Stimulated activated CD8-positive, alpha-beta memory T cell treated with anti-CD3 and anti-CD28 coated beads, Interleukin-7, amount 100 ng/mL, for 1 hour (primary cell): Measurements from ENCODE around the gene TGOLN2.
A peak's percentile ranks its signal among the peaks of the same experiment; 100 is the strongest.
"Not testable (repeated sequence)": the region's sequence is repeated elsewhere in the genome, so short reads cannot be mapped to it uniquely, and the experiment has no call there.

ENCODE experiments used
- DNase-seq, 2 donors: peaks; one replicate each; pipeline ENCODE4 v3.0.0-alpha.2; 2020; ENCODE audit warnings: low read depth in 2 of 2

The TGOLN2 gene

DNA sequence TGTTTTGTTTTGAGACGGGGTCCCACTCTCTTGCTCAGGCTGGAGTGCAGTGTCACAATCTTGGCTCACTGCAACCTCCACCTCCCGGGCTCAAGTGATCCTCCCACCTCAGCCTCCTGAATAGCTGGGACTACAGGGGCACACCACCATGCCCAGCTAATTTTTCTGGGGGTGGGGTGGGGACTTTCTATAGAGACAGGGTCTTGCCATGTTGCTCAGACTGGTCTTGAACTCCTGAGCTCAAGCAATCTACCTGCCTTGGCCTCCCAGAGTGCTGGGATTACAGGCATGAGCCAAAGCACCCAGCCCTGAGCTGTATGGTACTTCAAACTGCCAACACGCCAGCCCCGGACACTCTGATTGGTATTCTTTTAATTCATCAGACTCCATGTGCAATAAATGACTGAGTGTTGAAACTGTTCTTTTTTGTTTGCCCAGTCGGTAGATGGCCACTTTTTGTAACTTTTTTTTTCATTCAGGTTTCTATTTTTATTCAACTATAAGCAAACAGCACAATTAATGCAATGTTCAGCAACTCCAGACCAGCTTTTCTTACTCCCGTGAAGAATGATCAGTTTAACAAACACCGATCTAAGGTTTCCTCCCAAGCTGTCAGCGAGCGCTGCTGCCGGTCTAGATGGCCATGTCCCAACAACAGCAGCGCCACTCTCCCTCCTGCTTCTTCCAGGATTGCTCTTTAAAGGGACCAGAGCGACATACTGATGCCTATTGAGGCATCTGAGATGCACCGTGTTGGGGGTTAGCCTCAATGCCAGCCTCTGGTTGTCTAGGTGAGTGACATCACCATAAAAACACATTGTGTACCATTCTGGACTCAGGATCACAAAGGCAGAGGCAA, 12.5 kb upstream of the TGOLN2 start:
- no peak for DNase-seq

DNA sequence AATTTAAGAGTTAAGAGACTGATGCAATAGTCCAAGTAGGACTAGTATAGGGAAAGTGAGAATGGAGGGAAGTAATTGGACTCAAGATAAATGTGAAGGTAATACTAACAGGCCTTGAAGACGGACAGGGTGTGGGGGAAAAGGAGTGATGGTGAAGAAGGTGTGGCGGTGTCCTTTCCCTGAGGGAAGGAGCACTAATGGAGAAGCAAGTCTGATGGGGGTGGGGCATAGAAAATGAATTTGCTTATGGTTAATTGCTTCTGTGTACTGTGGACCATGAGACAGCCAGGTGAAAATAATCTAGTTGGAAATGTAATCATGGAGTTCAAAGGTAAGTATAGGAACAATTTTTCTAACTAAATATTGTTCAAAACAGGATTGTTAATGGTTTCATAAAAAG, 7.1 kb upstream of the TGOLN2 start:
- no peak for DNase-seq

DNA sequence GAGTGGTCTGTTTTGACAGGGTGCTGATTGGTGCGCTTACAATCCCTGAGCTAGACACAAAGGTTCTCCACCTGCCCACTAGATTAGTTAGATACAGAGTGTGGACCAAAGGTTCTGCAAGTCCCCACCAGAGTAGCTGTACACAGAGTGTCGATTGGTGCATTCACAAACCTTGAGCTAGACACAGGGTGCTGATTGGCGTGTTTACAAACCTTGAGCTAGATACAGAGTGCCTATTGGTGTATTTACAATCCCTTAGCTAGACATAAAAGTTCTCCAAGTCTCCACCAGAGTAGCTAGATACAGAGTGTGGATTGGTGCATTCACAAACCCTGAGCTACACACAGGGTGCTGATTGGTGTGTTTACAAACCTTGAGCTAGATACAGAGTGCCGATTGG, 6.1 kb upstream of the TGOLN2 start:
- DNase-seq = not testable (repeated sequence)

DNA sequence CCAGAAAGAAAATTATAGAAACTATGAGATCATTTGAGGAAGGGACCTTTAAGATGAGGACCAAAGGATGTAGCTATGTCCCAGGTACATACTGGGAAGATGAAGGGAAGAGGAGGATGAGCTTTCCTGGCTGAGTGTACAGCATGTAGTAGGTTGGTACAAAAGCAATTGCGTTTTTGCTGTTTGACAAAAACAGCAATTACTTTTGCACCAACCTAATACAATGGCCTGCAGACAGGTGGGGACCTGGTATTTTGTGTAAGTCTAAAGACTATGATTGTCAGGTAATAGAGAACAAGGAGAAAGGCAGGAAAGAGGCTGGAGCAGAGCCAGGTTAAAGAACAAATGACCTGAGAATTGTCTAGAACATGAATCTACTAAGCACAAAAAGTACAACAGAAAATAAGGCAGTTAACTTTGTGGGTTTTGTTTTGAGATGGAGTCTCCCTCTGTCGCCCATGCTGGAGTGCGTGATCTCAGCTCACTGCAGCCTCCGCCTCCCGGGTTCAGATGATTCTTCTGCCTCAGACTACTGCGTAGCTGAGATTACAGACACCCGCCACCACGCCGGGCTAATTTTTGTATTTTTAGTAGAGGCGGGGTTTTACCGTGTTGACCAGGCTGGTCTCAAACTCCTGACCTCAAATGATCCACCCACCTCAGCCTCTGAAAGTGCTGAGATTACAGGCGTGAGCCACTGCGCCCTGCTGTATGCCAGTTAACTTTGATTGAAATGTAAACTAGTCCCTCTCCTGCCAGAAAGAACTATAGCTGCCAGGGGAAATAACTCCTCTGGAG, 3.2 kb upstream of the TGOLN2 start:
- DNase-seq = no peak

DNA sequence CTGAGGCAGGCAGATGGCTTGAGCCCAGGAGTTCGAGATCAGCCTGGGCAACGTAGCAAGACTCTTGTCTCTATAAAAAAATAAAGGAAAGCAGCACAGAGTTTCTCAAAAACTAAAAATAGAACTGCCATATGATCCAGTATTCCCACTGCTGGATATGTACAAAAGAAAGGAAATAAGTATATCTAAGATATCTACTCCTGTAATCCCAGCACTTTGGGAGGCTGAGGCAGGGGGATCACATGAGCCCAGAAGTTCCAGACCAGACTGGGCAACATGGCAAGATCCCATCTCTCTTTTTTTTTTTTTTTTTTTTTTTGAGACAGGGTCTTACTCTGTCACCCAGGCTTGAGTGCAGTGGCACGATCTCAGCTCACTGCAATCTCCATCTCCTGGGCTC, 1.9 kb upstream of the TGOLN2 start:
- DNase-seq = not testable (repeated sequence)

DNA sequence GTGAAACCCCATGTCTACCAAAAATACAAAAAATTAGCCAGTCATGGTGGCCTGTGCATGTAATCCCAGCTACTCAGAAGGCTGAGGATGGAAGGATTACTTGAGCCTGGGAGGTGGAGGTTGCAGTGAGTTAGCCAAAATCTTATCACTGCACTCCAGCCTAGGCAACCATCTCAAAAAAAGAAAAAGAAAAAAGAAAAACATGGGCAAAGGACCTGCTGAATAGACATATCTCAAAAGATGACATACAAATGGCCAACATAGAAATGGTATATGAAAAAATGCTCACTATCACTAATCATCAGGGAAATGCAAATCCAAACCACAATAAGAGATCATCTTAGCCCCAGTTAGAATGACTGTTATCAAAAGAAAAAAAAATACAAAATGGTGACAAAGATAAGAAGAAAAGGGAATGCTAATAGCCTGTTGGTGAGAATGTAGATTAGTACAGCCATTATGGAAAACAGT, 1.4 kb upstream of the TGOLN2 start:
- no peak for DNase-seq

DNA sequence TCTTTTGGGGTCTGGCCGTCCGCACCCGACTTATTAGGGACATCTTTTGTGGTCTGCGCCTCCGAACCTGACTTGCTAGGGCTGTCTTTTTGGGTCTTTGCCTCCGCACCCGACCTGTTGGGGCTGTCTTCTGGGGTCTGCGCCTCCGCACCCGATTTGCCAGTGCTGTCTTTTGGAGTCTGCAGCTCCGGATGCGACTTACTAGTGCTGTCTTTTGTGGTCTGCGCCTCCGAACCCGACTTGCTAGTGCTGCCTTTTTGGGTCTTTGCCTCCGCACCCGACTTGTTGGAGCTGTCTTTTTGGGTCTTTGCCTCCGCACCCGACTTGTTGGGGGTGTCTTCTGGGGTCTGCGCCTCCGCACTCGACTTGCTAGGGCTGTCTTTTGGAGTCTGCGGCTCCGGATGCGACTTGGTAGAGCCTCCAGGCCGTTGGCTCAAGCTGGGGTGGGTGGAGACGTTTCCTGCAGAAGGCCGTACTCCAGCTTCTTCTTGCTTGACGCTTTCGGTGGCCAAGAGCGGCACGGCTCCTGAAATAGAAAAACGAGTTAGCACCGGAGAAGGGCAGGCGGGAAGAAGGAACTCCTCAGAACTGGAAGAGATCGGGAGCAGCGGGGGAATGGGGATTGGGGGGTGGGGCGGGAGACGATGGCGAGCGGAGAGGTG, 498 bp downstream of the TGOLN2 start:
- DNase-seq = peak; percentile 25

DNA sequence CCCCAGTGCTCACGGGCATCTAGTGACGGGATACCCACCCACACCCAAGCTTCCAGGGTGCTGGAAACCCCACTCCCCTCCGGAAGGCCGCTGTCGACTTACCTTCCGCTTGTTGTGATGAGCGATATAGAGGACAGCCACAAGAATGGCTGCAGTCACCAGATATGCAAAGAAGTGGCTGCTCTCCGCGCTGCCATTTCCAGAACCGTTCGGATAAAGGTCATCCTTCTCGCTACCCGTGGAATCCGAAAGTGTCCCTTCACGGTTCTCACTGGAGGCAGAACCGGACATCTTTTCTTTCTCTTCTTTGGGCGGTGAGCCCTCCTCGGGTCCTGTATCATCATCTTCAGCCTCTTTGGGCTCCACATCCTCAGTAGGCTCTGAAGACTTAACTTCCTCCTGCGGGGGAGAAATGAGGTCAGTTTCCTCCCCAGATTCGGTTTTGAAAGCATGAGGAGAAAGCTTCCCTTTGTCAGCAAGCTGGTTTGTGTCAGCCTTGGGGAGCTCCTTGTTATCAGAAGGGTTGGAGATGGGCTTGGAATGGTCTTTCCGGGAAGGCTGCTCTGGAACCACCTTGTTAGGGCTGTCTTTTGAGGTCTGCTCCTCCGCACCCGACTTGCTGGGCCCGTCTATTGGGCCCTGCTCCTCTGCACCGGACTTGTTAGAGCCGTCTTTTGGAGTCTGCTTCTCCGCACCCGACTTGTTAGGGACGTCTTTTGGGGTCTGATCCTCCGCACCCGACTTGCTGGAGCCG, 1.2 kb downstream of the TGOLN2 start:
- DNase-seq = no peak

DNA sequence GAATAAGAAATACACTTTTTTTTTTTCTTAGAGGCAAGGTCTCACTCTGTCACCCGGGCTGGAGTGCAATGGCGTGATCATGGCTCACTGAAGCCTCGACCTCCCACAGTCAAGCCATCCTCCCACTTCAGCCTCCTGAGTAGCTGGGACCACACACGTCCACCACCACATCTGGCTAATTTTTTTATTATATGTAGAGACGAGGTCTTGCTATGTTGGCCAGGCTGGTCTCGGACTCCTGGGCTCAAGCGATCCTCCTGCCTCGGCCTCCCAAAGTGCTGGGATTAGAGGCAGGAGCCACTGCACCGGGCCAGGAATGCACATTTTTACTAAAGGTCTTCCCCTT, 2.4 kb downstream of the TGOLN2 start:
- no peak for DNase-seq

DNA sequence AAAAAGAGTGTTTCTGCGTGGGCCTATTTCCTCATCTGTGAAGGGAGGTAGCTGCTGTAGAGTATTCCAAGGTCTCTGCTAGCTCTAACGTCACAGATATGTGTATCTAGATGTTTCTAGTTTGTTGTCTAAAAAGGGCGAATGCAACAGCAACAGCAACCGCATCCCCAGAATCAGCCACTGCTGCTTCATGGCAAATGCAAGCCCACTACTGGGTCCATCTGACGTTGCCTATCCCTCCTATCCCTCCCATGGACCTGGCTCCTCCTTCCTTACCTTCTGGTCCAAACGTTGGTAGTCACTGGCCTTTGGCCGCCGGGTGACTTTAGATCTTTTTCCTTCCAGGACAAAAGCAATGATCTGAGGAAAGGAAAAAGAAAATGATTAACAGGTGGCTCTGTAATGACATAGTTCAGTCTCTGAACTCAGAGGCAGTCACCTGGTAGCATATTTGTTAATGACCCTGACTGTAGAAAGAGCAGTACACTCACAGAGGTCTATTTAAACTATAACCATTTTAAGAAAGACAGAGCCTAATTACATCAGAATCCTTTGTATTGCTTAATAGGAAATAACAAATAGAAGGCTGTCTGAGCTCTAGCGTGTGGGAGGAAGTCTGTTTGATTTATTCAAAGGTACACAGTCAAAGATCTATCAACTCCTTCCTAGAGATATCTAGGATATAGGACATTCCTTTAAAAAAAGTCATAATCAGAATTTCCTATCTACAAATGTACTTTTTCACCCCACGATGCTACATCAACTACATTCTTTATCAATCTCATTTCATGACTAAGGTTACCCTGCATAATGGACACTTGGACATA, 2.9 kb downstream of the TGOLN2 start:
- DNase-seq = no peak

DNA sequence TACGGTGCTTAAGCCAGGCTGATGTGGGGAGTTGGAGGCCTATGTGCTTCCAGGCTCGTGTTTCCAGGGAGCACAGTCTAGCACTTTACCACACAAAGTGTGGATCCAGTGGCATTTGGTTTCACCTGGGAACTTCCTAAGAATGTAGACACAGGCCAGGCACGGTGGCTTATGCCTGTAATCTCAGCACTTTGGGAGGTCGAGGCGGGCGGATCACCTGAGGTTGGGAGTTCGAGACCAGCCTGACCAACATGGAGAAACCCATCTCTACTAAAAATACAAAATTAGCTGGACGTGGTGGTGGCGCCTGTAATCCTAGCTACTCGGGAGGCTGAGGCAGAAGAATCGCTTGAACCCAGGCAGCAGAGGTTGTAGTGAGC, 3.8 kb downstream of the TGOLN2 start:
- not testable (repeated sequence) for DNase-seq

DNA sequence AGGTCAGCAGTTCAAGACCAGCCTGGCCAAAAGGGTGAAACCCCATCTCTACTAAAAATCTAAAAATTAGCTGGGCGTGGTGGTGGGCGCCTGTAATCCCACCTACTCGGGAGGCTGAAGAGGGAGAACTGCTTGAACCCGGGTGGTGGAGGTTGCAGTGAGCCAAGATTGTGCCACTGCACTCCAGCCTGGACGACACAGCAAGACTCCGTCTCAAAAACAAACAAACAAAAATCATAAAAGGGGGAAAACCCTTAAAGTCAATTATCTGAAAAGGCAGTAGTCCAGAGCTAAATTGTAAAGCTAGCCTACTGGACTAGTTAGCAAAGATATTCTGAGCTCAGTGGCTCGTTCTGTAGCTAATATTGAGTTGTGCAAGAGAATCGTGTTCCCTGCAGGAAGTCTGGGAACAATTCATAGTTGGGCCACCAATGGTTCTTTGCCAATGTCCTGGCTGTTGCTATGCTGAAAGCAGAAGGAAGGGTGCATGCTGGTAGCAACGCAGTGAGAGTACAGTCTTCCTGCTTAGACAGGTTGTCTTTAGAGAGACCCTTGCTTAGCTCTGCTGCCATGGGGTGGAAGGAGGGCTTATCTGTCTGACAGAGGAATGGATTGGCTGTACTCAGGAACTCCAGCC, 4.3 kb downstream of the TGOLN2 start:
- DNase-seq = no peak

DNA sequence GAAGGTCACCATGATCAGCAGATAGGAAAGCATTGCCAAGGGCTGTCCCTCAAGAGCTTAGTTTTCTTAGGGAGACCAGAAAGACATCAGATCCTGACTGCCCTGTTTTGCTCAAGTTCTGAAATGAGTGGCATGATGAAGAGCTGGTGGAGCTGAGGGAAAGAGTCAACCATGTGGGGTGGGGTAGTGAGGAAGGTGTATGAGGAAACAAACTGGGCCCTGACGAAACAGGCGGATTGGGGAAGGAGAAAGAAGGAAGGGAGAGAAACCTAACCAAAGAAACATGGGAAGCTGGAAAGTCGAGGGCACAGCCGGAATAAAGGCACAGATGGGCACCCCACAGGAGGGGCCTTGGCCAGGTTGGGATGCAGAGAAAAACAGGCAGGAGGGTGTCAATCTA, 8.0 kb downstream of the TGOLN2 start:
- DNase-seq = no peak

DNA sequence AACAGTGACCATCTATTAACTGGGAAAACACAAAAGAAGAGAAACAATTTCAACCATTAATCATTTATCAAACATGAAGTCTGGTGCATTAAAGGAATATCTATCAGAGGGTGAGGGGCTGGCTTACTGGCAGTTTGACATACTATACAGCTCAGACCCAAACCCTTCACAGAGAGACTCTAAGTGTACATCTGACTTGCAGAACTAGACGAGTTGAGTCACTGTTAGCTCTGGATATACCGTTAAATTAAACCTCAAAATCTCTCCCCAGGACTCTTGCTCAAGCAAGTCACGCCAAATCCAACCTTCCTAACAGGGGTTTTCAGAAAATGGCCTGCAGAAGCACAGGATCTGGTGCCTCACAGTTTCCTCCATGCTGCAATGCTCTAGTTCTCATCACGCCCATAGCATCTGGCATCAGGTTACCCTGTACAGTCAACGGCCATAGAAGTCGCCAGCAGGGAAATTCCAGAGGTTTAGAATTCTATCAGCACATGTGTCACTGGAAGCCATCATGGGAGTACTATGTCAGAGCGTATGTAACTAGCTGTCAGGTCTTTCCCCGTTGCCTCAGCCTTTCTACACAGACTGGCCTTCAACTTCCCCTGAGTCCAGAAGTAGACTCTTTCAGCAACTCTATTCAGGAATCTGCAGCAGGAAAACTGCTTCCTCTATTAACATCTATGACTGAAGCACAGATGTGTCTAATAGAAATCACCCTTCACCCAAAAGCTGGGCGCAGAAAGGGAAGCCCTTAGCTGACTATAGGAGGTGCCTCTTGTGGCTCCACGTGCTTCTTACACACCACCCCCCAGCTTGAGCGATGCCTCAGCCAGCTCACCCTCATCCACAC, 9.3 kb downstream of the TGOLN2 start:
- DNase-seq = no peak

DNA sequence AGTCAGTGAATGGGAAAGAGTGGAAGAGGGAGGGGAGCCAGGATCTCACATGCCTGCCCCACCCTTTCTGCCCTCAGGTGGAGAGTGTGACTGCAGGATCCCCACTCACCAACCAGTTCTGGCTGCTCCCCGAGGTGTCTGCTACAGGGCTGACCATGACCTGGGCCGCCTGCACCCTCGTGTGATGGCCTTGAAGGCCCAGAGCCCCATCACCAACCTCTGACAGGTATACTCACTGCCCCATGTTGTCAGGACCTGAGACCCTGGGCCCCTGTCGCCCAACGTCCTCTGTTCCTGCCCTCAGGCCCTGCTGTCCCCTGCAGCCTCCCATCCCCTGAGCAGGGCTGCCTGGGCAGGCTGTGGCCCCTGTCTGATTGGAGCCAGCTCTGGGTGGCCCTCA, 11.9 kb downstream of the TGOLN2 start:
- DNase-seq = not testable (repeated sequence)

DNA sequence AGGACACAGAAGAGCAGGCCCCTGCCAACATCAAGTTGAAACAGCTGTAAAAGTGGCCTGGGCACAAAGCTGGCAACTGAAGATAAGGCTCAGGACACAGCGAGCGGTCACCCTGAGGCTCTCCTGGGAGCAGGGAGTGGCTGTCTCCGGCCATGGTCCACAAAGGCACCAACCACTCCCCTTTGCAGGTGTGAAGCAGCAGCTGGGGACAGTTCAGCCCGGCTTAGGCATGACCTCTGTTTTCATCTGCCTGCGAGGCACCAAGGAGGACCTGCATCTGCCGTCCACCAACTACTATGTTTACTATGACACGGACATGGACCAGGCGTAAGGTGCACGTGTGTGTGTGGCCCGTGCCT, 12.9 kb downstream of the TGOLN2 start:
- no peak for DNase-seq

DNA sequence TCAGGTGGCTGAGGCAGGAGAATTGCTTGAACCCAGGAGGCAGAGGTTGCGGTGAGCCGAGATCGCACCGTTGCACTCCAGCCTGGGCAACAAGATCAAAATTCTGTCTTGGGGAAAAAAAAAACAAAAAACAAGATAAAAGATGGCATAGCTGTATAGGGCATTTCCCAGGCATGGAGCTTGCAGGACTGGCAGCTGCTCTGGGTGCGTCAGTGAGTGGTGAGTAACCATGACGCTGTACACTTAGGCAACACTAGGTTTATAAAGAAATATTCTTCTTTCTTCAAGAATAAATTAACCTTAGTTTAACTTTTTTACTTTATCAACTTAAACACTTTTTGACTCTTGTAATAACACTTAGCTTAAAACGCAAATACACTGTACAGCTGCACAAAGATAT, 15.4 kb downstream of the TGOLN2 start:
- no peak for DNase-seq

DNA sequence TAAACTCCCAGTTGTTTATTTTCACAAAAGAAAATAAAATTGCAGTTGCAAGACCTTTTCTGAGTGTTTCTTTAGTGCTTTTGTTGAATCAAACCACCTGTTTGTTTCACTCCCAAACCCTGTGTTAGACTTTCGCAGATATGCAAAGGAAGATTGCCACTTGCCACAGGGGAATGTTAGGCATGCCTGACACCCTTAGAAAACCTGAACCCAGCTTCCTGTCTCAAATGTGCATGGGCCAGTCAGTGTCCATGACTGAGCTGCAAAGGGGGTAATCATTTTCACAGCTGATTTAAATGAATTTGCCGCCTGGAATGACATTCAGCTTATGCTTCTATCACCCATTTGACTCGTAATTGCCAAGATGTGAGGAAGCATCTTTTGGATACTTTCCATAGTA, 17.5 kb downstream of the TGOLN2 start:
- no peak for DNase-seq

DNA sequence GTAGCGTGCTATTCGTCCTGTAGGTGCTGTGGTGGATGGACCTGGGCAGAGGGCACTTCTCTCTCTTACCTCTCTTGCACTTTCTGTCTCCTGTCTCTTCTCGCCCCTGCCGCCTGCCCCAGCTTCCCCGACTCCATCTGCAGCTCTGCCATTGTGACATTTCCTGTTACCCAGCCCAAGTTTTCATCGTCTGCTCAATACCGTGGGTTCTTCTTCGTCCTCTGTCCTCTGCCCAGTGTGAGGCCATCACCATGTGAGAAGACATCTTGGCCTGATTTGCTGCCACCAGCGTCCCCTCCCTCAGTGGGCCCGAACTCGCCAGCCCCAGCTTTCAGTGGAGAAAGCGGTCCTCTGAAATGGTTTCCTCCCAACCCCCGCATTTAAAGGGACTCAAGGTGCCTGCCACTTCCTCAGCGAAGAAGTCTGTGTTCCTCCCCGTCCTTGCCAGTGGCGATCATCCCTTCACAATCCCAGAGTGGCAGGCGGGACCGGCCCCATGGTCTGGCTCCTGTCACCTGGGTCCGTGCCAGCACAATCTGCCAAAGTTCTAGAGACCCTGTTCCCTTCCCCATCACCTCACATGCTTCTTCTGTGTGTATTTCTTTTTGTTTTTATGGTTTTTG, 18.0 kb downstream of the TGOLN2 start:
- no peak for DNase-seq
